Ovary (tissue), 3 donors: ENCODE measurements around the gene BMP2.

Experiments used
- EP300 ChIP-seq: sonication (generic); formaldehyde crosslinking; IDR thresholded peaks from one replicate; pipeline ENCODE4 v1.6.1; 2017; ENCODE audit warnings: antibody characterized with exemption
- POLR2A ChIP-seq: fragments of 450-650 bp; IDR thresholded peaks from one replicate; pipeline ENCODE4 v1.6.1; 2017; ENCODE audit warnings: antibody characterized with exemption, mild to moderate bottlenecking, moderate library complexity
- TF ChIP-seq, protein P1 (sequence below), 3 donors: fragments of 450-650 bp in 2 of 3; fragments of 200-600 bp in 1 of 3; IDR thresholded peaks; one replicate each; pipeline versions ENCODE4 v1.5.1 to v1.8.0; 2016 to 2022; ENCODE audit warnings: antibody characterized with exemption in 3 of 3, mild to moderate bottlenecking in 1 of 3
- donor health status: DM: no; HTN: no; CAD: no.

DNA sequence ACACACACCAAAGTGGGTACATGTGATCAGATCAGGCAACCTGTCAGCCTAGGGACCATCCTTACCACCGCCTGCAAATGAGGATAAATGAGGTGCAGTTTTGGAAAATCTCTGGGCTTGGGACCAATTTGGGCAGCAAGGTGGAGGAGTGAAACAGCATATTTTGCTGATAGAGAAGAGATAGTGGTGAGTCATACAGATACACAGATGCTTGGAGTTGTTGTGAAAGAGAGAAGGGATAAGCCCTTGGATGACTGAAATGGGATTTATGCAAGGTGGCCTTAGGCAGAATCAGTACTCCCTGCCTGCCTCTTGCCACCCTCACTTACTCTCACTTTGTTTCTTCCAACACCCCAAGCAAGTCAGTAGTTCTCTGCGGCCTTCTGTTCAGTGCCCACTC lies 34.7 kb downstream of the BMP2 start:
- TF ChIP-seq, protein P1, sequence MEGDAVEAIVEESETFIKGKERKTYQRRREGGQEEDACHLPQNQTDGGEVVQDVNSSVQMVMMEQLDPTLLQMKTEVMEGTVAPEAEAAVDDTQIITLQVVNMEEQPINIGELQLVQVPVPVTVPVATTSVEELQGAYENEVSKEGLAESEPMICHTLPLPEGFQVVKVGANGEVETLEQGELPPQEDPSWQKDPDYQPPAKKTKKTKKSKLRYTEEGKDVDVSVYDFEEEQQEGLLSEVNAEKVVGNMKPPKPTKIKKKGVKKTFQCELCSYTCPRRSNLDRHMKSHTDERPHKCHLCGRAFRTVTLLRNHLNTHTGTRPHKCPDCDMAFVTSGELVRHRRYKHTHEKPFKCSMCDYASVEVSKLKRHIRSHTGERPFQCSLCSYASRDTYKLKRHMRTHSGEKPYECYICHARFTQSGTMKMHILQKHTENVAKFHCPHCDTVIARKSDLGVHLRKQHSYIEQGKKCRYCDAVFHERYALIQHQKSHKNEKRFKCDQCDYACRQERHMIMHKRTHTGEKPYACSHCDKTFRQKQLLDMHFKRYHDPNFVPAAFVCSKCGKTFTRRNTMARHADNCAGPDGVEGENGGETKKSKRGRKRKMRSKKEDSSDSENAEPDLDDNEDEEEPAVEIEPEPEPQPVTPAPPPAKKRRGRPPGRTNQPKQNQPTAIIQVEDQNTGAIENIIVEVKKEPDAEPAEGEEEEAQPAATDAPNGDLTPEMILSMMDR (IDR thresholded peaks at IDR 0.05): no peak
- no peak for TF ChIP-seq EP300
- TF ChIP-seq POLR2A: no peak
